ENCODE measurements around the gene HHIPL1.

- TF ChIP-seq CTCF (IDR thresholded peaks at IDR 0.05) (no peak), ZFX (IDR thresholded peaks at IDR 0.05; ENCODE audit: borderline replicate concordance) (no peak)
Measured at GRCh38 chr14:99699085-99699760, 54.3 kb downstream of the HHIPL1 start.
